BJ (cell line): ENCODE results near the gene WBP2. TPM values are rescaled to one million over a fixed set of nuclear protein-coding genes. Genes with fewer than 3 reads are reported as not detected.

Experiments
- CTCF ChIA-PET: fragments of 350-600 bp; formaldehyde crosslinking; extraction: SDS; loops from one replicate; lab custom pipeline; 2021; ENCODE audit warnings: antibody characterized with exemption, inconsistent platforms; lab: Yijun Ruan, JAX
- POLR2A ChIA-PET: fragments of 300-600 bp; sonication (Branson Sonifier 250); formaldehyde crosslinking; extraction: SDS; loops from one replicate; lab custom pipeline; 2021; ENCODE audit warnings: antibody characterized with exemption; lab: Charles Lee
- DNase-seq: peaks from one replicate; pipeline ENCODE4 v3.0.0-alpha.2; 2011; ENCODE audit warnings: low read depth
- H3K27me3 ChIP-seq: 2 replicates; pipeline ENCODE4 v1.6.0; 2011; ENCODE audit warnings: low read length; ENCODE audit not compliant: control insufficient read depth, insufficient read depth
- H3K36me3 ChIP-seq: 2 replicates; pipeline ENCODE4 v1.5.1; 2011; ENCODE audit warnings: low read length; ENCODE audit not compliant: control insufficient read depth, insufficient read depth
- H3K4me3 ChIP-seq: 2 replicates; pipeline ENCODE4 v1.5.1; 2011; ENCODE audit warnings: low read depth, mild to moderate bottlenecking, control low read depth, low read length
- CTCF ChIP-seq: IDR thresholded peaks from 2 replicates; pipeline ENCODE4 v1.5.1; 2011; ENCODE audit warnings: low read depth, mild to moderate bottlenecking, control low read depth, inconsistent platforms, low read length, moderate library complexity; ENCODE audit not compliant: insufficient read depth
- polyA plus RNA-seq: library from polyadenylated mRNA; depleted of rRNA; stranded (reverse); fragments of >200 nt; gene quantifications from 2 replicates; pipeline ENCODE4 v1.2.3, GENCODE V29; 2011

The WBP2 gene
- polyA plus RNA-seq, 1 experiment: 37.0 TPM

DNA sequence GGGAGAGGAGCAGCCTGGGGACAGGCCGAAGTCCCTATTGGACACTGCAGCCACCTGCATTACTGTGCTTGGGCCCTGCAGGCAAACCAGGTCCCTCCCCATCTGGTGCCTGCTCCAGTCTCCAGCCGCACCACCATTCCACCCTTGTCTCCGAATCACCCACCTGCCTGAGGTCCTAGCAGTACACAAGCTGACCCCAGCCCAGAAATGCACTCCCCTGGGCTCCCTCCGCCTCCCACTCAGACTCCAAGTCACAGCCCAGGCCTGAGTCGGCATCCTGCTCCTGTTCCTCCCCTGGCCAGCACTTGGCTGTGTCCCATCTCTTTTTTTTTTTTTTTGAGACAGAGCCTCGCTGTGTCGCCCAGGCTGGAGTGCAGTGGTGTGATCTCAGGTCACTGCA, 17.2 kb downstream of the WBP2 start:
- CTCF ChIA-PET: interaction anchor here (3.8 to 4.6 kb wide), 2 partner anchors 8 to 11 kb away, joined by 16 to 20 read pairs; partner anchors contain the start of gene UNC13D
- DNase-seq: no peak
- Histone ChIP-seq H3K4me3 (no peak overlapping the region), H3K36me3 (no peaks in the 10 kb centered on the region), H3K27me3 (no peaks in the 10 kb centered on the region)
- POLR2A ChIA-PET: no interaction called here
- TF ChIP-seq CTCF: no peak

- ChIA-PET POLR2A (no interaction called here), CTCF (interaction anchor here (0.7 to 4.6 kb wide), 4 partner anchors 9 to 72 kb away, joined by 3 to 20 read pairs (median 11); partner anchors contain the start of genes GALK1 and UNC13D)
- no peaks in the 10 kb centered on the region for H3K36me3 ChIP-seq
- no peak for TF ChIP-seq CTCF
- no peaks in the 10 kb centered on the region for H3K27me3 ChIP-seq
- H3K4me3 ChIP-seq: no peak overlapping the region
- no peak for DNase-seq
These were observed 18.5 kb downstream of the WBP2 start for GRCh38 chr17:75836605-75837004.

DNA sequence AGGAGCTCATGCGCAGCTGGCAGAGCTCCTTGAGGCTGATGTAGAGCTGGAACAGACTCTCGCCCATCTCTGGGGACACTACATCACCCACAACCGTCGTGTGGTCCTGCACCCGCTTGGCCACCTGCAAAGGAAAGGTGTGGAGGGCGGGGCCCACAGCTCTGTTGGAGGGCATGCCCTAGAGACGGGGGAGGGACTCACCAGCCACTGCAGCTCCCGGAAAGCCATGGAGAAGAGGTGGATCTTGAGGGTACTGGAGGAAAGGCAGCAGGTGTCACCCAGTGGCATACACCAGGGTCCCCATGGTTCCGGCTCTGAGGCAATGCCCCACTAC, 19.5 kb downstream of the WBP2 start:
- ChIA-PET POLR2A (no interaction called here), CTCF (interaction anchor here (1.2 to 4.6 kb wide), 3 partner anchors 10 to 20 kb away, joined by 5 to 20 read pairs (median 16); partner anchors contain the start of genes UNC13D and WBP2)
- no peak for TF ChIP-seq CTCF
- no peaks in the 10 kb centered on the region for H3K36me3 ChIP-seq
- no peak overlapping the region for H3K4me3 ChIP-seq
- no peaks in the 10 kb centered on the region for H3K27me3 ChIP-seq
- DNase-seq: no peak

DNA sequence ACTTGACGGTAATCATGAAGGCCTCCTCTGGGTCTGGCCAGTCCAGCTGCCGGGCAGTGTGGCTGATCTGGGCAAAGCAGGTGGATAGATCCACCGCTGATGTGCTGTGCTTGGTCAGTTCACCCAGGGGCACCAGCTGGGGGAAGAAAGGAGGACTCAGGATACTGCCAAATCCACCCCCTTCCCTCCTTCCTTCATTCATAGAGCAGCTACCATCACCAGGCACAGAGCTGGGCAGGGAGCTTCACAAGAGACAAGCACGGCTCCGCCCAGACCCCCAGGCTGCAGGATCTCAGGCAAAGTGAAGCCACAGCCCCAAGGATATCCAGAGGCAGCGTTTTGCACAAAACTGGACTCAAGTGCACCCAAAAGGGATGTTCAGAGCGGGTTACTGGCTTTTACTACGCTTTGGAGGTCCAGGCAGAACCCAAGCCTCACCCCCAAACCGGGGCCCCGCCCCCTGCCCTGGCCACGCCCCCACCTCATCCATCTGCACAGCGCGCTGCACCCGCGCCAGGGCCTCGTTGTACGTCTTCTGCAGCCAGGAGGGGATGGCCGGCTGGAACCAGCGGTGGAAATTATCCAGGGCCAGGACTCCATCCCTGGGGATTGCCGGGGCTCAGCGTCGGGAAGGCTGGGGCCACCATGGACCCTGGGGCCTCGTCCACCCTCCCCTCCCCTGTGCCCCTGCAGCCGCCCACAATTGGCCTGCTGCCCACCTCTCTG, 20.0 kb downstream of the WBP2 start:
- ChIA-PET CTCF (interaction anchor here (1.0 to 4.6 kb wide), 4 partner anchors 8 to 20 kb away, joined by 3 to 20 read pairs (median 10); partner anchors contain the start of genes UNC13D and WBP2), POLR2A (no interaction called here)
- Histone ChIP-seq H3K36me3 (no peaks in the 10 kb centered on the region), H3K27me3 (no peaks in the 10 kb centered on the region), H3K4me3 (no peak overlapping the region)
- TF ChIP-seq CTCF: no peak
- no peak for DNase-seq

- no peak for DNase-seq
These were observed 20.7 kb downstream of the WBP2 start for GRCh38 chr17:75834279-75834920.

More at GRCh38 chr17:75834279-75834920, 20.7 kb downstream of the WBP2 start:
- TF ChIP-seq CTCF: no peak
- POLR2A ChIA-PET: no interaction called here
- Histone ChIP-seq H3K36me3 (no peaks in the 10 kb centered on the region), H3K4me3 (no peak overlapping the region), H3K27me3 (no peaks in the 10 kb centered on the region)
- CTCF ChIA-PET: interaction anchor here (1.0 to 4.6 kb wide), 4 partner anchors 9 to 21 kb away, joined by 3 to 20 read pairs (median 10); partner anchors contain the start of genes UNC13D and WBP2
